ENCODE measurements around the gene DEPP1. TPM values are rescaled to one million over a fixed set of nuclear protein-coding genes. Genes with fewer than 3 reads are reported as not detected.

Gene DEPP1
- total RNA-seq, 1 experiment from 2014 or later: 0.14 TPM

DNA sequence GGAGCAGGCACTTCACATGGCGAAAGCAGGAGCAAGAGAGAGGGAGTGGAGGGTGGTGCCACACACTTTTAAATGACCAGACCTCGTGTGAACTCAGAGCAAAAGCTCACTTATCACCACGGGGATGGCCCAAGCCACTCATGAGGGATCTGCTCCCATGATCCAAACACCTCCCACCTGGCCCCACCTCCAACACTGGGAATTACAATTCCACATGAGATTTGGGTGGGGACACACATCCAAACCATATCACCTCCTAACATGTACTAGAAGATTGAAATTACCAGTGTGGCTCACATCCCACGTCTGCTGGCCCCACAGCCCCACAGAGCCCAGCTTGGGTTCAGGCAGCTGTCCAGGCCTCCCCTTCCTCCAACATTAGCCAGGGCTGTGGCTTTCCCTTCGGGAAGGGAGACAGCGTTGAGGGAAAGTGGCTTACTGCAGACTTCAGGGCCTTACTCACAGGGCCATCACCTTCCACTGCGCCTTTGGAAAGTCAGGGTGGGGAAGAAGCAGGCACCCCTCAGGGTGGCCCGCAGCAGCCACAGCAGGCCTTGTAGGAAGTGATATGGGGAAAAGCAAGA lies 7.7 kb downstream of the DEPP1 start:
- DNase-seq (ENCODE audit: low spot score): no peak
- in situ Hi-C loops (cut with HindIII; ENCODE audit: low sequenced_read_pairs): no loop called here

DNA sequence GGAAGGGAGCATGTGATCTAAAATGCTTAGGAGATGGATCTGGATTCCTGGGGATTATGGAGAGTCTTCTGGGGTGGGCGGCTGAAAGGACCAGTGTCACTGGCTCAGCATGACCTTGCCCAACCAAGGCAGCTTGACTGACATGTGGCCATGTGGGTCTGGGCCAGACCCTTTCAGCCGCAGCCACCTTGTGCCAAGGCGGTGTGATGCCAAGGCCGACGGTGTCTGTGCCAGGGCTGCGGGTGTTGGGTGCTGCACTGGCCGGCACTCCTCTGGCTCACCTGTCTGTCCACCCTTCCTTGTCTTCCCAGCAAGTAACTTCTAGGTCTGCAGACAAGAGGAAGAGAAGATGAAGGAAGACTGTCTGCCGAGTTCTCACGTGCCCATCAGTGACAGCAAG lies 8.8 kb downstream of the DEPP1 start:
- DNase-seq (ENCODE audit: low spot score): no peak

DNA sequence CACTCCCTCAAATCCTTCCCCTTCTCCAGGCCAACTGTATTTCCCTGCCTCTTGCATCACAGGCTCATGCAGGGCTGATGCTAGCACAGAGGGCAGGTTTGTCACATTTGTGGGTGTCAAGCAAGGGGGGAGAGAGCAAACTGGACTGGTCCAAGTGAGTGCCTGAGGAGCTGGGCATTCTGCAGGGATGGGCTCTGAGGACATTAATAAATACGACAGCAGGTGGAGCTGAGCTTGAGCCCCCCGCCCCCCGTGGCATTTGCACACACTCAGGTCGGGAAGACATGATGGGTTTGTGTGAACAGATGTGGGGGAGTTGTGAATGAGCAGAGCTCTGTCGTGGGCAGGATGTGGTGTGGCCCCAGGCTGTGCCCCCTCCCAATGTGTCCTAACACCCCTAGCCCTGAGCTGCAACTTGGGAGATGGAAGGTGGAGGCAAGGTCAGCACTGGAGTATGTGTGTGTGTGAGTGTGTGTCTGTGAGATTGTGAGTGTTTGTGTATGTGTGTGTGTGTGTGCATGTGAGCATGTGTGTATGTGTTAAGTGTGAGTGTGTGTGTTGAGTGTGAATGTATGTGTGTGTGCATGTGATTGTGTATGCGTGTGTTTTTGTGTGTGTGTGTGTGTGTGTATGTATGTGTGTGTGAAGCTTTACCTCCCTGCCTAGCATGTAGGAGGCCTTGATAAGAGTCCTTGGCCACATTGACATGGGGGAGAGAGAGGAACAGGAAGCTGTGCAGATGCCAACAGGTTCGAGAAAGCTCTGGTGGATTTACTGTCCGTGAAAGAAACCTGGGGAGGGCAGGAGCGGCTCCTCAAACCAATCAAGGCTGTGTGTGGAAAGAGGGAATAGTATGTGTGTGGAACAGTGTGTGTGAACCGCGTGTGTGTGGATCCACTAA lies 9.9 kb downstream of the DEPP1 start:
- DNase-seq (ENCODE audit: low spot score): no peak
- in situ Hi-C loops (cut with HindIII; ENCODE audit: low sequenced_read_pairs): no loop called here

More for the DNA sequence above, 8.8 kb downstream of the DEPP1 start:
- in situ Hi-C loops (cut with HindIII; ENCODE audit: low sequenced_read_pairs): no loop called here

DNA sequence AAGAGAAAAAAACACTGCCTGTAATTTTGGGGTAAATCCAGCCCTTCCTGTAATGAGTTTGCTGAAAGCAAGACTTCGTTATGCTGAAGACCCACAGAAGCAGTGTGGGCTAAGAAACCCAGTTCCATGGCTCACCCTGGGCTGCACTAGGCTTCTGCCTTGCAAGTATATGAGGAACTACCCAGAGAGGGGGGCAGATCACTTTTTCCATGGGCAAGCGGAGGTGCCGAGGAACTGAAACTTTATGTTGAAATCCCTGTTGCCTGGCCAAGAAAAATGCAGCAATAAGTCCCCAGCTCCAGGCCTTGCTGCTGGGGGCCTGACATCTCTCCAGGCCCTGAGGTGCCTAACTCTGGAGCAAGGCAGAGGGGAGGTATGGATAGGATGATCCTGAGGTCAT lies 10.5 kb downstream of the DEPP1 start:
- DNase-seq (ENCODE audit: low spot score): no peak
- in situ Hi-C loops (cut with HindIII; ENCODE audit: low sequenced_read_pairs): no loop called here

DNA sequence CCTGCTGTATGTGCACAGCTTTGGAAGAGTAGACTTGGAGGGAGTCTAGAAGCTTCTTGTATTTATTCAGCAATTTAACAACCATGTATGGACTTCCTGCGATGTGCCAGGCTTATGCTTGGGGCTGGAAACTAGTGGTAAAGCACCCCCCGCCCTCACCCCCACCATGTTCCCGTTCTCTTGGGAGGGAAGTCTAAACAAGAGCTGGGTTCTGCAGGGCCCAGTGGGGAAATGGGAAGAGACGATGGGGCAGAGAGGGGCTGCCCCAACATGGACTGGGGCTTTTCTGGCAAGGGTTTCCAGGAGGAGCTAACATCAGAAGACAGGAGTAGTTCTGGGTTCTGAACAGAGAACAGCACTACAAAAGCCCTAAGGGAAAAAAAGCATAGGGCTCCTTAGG lies 11.0 kb downstream of the DEPP1 start:
- DNase-seq (ENCODE audit: low spot score): no peak
- in situ Hi-C loops (cut with HindIII; ENCODE audit: low sequenced_read_pairs): no loop called here

DNA sequence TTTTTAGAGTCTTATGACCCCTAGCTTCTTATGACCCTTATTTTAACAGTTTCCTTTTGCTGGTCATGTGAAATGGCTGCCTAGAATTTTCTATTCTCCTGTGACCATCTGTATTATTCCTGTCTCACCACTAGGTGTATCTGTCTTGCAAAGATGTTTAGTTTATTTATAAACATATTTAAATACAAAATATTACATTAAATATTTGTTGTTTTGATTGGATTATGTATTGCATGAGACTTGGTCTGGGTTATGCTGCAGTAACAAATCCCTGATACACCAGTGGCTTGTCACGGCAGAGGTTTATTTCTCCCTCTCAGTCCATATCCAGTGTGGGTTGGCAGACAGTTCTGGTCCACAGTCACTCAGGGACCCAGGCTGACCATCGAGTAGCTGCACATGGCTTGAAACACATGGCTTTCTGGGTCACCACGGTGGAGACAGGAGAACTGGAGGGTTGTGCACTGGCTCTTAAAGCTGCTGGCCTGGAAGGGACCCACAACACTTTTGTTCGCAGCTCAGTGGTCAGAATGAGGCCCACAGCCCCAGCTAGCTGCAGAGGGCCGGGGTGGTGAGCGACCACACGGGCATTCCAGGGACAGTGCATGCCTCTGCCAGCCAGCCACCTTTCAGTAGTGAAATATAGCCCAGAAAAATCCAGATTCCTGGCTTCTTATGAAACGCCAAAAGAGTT lies 11.6 kb downstream of the DEPP1 start:
- in situ Hi-C loops (cut with HindIII; ENCODE audit: low sequenced_read_pairs): no loop called here
- no peak for DNase-seq (ENCODE audit: low spot score)

DNA sequence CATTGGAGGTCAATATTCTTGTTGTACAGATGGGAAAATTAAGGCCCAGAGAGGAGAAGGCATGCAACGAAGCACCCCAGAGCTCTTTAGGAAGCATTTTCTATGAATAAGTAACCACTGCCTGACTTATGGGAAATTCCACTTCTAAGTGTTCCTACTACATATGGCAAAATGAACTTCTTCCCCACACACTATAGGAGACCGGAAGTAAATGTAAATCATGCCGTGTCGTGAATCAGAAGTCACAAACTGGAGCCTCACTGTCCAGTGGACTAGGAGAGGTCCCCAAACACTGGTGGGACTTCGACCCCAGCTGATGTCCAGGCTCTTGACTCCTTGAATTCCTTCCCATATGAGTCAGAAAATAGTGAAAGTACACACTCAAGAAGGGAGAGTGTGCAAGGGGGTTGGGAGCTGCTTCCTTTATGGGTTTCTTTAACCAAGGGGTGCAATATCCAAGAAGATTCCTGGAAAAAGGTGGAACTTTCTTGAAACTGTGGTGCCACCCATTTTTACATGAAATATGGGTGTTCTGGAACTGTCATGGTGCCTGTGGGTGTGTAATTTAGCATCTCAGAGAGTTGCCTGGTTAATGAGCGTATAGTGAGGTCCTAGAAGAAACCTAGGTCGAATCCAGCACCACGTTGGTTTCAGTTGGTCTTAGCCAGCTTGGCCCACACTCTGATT lies 12.3 kb downstream of the DEPP1 start:
- DNase-seq (ENCODE audit: low spot score): no peak
- in situ Hi-C loops (cut with HindIII; ENCODE audit: low sequenced_read_pairs): no loop called here

DNA sequence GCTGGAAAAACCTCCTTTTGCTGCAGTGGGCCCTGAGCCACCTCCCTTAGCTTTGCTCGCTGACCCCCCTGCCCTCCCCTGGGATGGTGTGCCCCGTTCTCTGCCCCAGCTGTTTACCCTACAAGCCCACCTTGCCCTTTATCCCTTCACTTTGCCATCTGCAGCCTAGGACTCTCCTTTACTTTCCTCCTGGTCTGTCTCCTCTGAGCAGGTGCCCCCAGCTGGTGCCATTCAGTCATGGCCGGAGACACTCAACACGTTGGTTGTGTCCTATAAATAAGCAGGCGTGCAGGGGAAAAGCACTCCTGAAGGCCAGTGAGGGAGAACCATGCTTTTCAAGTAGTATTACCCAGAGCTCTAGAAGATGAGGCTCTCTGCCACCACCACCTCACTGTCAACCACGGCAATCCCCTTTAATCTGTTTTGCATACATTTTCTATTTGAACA lies 12.9 kb downstream of the DEPP1 start:
- in situ Hi-C loops (cut with HindIII; ENCODE audit: low sequenced_read_pairs): no loop called here
- peak; percentile 69 for DNase-seq (ENCODE audit: low spot score)

DNA sequence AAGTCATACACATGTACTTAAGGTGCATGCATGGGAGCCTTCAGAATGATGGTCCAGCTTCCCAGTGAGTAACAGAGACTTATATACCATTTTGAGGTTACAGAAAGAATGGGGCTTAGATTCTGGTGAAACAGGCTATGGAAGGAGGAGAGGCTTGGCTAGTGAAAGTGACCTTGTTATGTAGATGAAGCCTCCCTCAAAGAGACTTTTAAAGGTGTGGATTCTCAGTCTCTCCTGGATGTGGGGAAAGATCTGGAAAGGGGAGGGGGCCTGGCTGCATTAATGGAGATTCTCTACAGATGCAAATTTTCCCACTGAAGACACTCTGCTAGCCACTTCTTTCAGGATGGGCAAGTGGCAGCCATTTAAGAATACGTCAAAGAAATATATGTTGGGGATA lies 13.5 kb downstream of the DEPP1 start:
- in situ Hi-C loops (cut with HindIII; ENCODE audit: low sequenced_read_pairs): no loop called here
- DNase-seq (ENCODE audit: low spot score): no peak

DNA sequence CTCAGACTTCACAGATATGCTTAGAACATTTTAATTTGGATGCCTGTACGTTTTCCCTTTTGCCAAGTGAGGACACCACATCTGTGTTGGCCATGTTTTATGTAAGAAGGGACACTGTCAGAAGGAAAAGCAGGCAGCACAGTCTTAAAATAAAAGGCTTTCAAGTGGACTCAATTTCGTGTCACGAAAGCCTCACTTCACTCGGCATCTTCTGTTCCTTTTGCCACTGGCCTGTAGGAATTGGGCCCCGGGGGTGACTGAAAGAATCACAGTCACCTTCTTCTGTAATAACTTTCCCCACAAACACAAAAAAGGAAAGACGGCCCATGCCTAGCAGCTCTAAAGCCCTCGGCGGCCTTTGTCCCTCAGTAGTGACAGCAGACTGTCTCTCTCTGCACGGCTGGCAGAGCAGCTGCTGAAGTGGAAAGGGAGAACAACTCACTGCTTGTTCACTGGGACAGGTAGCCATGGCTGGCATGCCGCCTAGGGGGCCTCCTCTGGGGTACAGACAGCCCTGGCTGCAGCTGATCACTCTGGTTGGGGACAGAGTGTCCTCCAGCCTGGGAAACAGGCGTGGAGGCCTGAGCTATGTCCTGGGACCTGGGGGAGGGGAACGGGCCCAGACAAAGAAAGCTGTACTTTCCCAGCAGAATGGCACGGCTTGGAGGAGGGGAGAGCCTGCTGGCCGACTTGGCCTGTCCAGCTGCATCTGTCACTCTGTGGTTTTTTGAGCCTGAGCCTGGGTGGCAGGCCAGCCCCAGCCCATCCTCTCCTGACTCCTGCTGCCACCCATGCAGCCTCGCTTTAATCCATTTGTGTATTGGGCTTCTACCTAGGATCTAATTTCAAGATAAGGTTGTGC lies 14.6 kb downstream of the DEPP1 start:
- in situ Hi-C loops (cut with HindIII; ENCODE audit: low sequenced_read_pairs): no loop called here
- peak; percentile 89 for DNase-seq (ENCODE audit: low spot score)

DNA sequence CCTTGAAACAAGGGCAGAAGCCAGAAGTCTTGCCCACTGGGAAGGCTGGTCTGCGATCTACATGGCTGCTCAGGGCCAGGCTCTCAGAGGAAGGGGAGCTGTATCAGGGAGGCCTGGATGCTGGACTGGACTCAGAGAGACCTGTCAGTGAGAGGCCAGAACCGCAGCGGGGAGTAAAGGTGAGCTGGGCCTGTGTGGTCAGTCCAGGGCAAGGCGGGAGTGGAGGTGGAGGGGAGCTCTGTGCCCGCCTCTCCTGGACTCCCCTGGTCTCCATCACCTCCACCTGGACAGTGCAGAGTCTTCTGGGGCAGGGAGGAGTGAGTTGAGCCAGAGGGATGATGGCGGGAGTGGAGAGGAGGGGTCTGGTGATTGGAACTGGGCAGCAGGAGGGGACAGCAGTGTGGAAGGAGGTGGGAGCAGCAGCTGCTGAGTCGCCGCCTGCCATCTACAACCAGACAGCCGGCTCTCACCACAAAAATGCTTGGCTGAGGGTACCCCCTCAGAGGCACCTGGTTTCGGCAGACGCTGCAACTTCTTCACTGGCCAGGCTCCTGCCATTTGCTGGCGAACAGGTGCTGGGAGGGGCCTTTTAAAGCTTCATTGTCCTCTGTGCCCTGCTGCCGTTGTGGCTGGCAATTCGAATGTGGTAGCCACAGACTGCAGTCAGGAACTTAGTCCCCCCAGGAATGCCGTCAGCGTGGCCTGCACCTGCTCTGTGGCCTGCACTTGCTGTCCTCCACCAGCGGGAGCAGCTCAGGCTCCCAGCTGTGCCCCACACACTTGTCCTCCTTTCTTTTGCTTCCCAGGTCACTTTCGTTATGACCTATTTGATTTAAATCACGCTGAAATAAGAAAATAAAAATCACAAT lies 15.5 kb downstream of the DEPP1 start:
- peak; percentile 61 for DNase-seq (ENCODE audit: low spot score)
- in situ Hi-C loops (cut with HindIII; ENCODE audit: low sequenced_read_pairs): no loop called here

DNA sequence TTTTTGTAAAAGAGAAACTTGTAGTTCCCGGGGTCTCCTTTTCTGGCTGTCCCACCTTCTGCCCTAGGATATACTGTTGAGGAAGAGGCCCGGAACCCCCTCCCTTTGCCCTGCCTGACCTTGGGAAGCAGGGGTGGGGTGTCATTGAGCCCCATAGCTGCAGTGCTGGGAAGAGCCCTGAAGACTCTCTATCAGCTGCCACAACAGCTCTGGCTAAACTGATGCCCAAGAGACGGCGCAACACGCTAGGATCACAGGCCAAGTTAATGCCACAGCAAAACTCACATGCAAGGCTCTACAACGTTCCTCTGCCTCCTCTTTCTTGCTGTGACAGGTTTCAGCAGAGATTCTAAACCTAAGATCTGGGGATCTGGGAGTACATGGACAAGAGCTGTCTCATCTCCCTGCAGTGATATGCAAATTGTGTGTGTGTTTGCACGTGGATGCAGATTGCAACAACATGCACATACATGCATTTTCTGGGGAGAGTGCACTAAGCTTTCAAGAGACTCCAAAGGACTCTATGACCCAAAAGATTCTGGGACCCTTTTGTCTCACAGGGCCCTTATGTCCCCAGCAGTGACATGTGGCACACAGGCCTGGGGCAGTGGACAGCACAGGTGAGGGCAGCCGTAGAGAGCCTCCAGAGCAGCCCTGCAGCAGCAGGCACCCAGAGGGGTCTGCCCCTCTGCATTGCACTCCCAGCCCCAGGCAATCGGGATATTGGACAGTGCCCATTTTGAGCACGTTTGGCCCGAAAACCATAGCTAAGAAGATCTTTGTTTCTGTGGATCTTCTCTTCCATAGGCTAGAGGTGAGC lies 16.5 kb downstream of the DEPP1 start:
- no peak for DNase-seq (ENCODE audit: low spot score)
- in situ Hi-C loops (cut with HindIII; ENCODE audit: low sequenced_read_pairs): no loop called here

DNA sequence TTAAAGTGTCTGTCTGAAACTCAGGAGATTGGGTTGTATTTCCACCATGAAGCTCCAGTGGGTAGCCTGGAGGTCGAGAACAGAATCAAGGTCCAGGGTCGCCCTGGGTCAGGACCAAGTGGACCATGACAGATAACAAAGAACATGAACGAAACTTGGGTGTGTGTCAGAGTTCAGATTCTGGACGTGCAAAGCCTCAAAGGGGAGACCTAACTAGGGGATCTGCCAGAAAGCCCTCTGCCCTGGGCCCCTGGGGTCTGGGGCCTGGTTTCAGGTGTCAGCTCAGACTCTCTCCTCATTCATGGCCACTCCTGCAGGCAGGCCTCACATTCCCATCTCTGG lies 17.4 kb downstream of the DEPP1 start:
- no peak for DNase-seq (ENCODE audit: low spot score)
- in situ Hi-C loops (cut with HindIII; ENCODE audit: low sequenced_read_pairs): no loop called here

DNA sequence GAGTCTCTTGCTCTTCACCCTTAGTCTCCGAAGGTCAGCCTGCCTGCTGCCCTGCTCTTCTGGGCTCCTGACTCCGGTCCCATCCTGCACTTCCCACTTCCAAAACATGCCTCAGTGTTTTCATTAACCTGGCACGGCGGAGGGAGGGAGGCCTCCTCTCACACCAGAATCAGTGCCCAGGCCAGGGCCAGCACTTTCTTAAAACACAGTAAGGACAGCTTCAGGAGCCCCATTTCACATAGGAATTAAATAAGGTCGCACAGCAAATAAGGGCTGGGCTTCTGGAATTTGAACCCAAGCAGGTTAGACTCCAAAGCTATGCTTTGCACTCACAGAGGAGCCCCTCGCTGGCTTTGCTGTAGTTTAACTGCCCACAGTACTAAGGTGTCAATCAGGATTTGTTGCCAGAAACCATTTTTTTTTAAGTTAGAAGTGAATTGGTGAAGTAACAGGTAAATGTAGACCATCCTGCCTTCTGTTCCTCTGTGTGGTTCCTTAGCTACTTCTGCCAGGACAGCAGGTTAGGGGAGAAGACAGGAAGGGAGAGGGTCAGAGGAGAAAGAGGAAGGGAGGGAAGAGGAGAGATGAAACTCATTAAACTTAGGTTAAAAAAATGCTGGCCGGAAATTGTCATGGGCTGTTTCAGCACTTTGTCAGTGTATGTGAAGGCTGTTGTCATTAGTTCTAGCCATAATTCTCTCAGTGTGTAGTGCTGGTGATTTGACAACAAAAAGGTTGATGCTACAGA lies 18.0 kb downstream of the DEPP1 start:
- in situ Hi-C loops (cut with HindIII; ENCODE audit: low sequenced_read_pairs): no loop called here
- no peak for DNase-seq (ENCODE audit: low spot score)

DNA sequence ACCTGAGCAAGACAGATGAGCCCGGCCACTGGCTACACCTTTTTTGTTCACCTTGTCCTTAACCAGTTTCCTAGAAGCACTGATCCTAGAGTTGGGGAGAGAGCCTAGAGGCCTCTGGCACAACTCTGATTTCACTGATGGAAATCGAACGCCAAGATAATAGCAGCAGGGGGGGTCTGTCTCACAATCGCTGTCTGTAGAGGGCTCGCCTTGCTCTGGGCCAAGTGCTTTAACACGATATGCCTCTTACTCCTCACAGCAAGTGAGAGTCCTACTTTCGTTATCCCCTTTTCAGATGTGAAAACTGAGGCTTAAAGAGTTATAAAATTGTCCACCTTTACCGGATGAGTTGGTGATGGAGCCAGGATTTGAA lies 18.5 kb downstream of the DEPP1 start:
- in situ Hi-C loops (cut with HindIII; ENCODE audit: low sequenced_read_pairs): no loop called here

DNA sequence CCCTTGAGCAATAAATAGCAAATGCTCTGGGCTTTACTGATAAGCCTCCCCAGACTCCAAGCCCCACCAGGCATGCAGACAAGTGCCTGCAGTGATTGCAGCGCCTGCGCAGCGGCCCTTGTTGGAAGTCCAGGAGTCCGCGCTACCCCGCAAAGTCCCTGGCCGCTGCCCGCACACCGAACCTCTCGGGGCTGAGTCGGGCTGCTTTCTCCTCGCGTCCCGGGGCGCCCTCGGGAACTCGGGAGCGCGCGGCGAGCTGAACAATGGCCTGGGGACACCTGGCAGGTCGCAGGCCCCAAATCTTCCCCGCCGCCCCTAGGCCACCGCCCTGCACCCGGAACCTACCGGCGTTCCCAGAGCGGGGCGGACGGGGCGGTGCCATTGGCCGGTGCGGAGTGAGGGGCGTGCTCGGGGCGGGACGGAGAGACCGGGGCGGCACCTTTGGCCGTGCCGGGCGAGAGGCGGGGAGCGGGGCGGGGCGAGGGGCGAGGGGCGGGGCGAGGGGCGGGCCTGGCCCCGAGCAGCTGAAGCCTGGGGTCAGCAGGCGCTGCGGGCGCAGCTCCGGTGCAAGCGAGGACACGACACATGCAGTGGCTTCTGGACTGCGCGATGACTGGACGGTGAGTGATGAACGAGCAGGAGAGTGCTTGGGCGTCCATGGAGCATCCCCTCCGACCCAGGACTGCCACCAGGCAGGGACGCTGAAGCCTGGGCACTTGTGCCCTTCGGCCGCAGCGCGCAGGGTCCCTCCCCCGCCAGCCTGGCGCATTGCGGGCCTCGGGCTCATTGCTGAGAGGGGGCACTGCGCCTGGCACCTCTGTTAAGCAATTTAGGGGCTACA lies 19.1 kb downstream of the DEPP1 start, which contains the start of gene RASSF4:
RASSF4 (plus strand) TSS at position 556 of the 841 bp plus-strand sequence. CDS start 10,401 bp downstream, outside the sequence.
- in situ Hi-C loops (cut with HindIII; ENCODE audit: low sequenced_read_pairs): no loop called here

More for the DNA sequence above, 18.5 kb downstream of the DEPP1 start:
- no peak for DNase-seq (ENCODE audit: low spot score)

More for the DNA sequence above, 19.1 kb downstream of the DEPP1 start, which contains the start of gene RASSF4:
- DNase-seq (ENCODE audit: low spot score): peak; percentile 93

Data from G401 (cell line).